ENCODE results near the gene CYS1. TPM values are rescaled to one million over a fixed set of nuclear protein-coding genes. Genes with fewer than 3 reads are reported as not detected.

Gene CYS1
- total RNA-seq, 2 experiments from 2014 or later = 0.68 TPM; not detected in 1

- Histone ChIP-seq H3K4me1 (ENCODE audit: insufficient read depth, low read length, poor library complexity, severe bottlenecking) (peaks cover 6% of the 10 kb centered on the region), H3K9me3 (ENCODE audit: low read length) (no peaks in the 10 kb centered on the region), H3K27ac (ENCODE audit: low read depth, low read length, poor library complexity, severe bottlenecking) (no peak overlapping the region), H2AFZ (ENCODE audit: low read length) (no peak overlapping the region), H3K79me2 (ENCODE audit: insufficient read depth, low read depth, low read length) (no peaks in the 10 kb centered on the region), H4K20me1 (ENCODE audit: insufficient read depth, low read length) (no peaks in the 10 kb centered on the region), H3K4me2 (ENCODE audit: low read length) (no peak overlapping the region), H3K4me3 (ENCODE audit: low read depth, low read length, poor library complexity, severe bottlenecking) (no peak overlapping the region), H3K9me2 (ENCODE audit: insufficient read depth, low read length) (no peaks in the 10 kb centered on the region), H3K36me3 (ENCODE audit: insufficient read depth, low read length) (no peaks in the 10 kb centered on the region; the same call in 1 of the 2 replicates)
- ChIA-PET POLR2A (interaction anchor here (1.3 kb wide), 1 partner anchor 30 kb away, joined by 3 read pairs; no protein-coding TSS in a partner anchor), CTCF (ENCODE audit: unreplicated experiment) (interaction anchor here (1.5 kb wide), 1 partner anchor 14 kb away, joined by 3 read pairs; no protein-coding TSS in a partner anchor)
- no peak for TF ChIP-seq EZH2phosphoT487 (IDR thresholded peaks at IDR 0.05; ENCODE audit: borderline replicate concordance, low read depth, low read length)
- TF ChIP-seq, protein P1, sequence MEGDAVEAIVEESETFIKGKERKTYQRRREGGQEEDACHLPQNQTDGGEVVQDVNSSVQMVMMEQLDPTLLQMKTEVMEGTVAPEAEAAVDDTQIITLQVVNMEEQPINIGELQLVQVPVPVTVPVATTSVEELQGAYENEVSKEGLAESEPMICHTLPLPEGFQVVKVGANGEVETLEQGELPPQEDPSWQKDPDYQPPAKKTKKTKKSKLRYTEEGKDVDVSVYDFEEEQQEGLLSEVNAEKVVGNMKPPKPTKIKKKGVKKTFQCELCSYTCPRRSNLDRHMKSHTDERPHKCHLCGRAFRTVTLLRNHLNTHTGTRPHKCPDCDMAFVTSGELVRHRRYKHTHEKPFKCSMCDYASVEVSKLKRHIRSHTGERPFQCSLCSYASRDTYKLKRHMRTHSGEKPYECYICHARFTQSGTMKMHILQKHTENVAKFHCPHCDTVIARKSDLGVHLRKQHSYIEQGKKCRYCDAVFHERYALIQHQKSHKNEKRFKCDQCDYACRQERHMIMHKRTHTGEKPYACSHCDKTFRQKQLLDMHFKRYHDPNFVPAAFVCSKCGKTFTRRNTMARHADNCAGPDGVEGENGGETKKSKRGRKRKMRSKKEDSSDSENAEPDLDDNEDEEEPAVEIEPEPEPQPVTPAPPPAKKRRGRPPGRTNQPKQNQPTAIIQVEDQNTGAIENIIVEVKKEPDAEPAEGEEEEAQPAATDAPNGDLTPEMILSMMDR (conservative IDR thresholded peaks at IDR 0.05; ENCODE audit: low read length) = no peak
- no peak for DNase-seq (ENCODE audit: low spot score)
- BruUV-seq (replicated peaks) = no TSS peak
- intact Hi-C loops (cut with micrococcal nuclease; ENCODE audit: unreplicated experiment) = no loop called here
Observed at GRCh38 chr2:10103179-10103578, 23.0 kb upstream of the CYS1 start.

- Histone ChIP-seq H3K4me1 (ENCODE audit: insufficient read depth, low read length, poor library complexity, severe bottlenecking) (peaks cover 10% of the 10 kb centered on the region), H3K27ac (ENCODE audit: low read depth, low read length, poor library complexity, severe bottlenecking) (no peak overlapping the region), H3K79me2 (ENCODE audit: insufficient read depth, low read depth, low read length) (no peaks in the 10 kb centered on the region), H2AFZ (ENCODE audit: low read length) (no peak overlapping the region), H3K9me3 (ENCODE audit: low read length) (no peaks in the 10 kb centered on the region), H3K9me2 (ENCODE audit: insufficient read depth, low read length) (no peaks in the 10 kb centered on the region), H3K4me2 (ENCODE audit: low read length) (no peak overlapping the region), H3K36me3 (ENCODE audit: insufficient read depth, low read length) (no peaks in the 10 kb centered on the region; the same call in 1 of the 2 replicates), H4K20me1 (ENCODE audit: insufficient read depth, low read length) (no peaks in the 10 kb centered on the region), H3K4me3 (ENCODE audit: low read depth, low read length, poor library complexity, severe bottlenecking) (no peak overlapping the region)
- ChIA-PET POLR2A (interaction anchor here (1.0 to 1.6 kb wide), 4 partner anchors 11 to 29 kb away, joined by 3 to 7 read pairs (median 3); no protein-coding TSS in a partner anchor), CTCF (ENCODE audit: unreplicated experiment) (no interaction called here)
- TF ChIP-seq, protein P1 (conservative IDR thresholded peaks at IDR 0.05; ENCODE audit: low read length) = no peak
- TF ChIP-seq EZH2phosphoT487 (IDR thresholded peaks at IDR 0.05; ENCODE audit: borderline replicate concordance, low read depth, low read length) = no peak
- no TSS peak for BruUV-seq (replicated peaks)
- DNase-seq (ENCODE audit: low spot score) = no peak
- intact Hi-C loops (cut with micrococcal nuclease; ENCODE audit: unreplicated experiment) = no loop called here
Observed at GRCh38 chr2:10101491-10101890, 21.3 kb upstream of the CYS1 start.
